HG02885 (cell line): ENCODE measurements around the gene AFAP1L2.
A peak's percentile ranks its signal among the peaks of the same experiment; 100 is the strongest.

Experiments
- ATAC-seq: cut with Tn5 transposase; IDR thresholded peaks from one replicate; pipeline ENCODE4 v1.9.1; 2021; ENCODE audit warnings: mild to moderate bottlenecking; ENCODE audit not compliant: unreplicated experiment, poor library complexity

The AFAP1L2 gene

GRCh38 chr10:114279289-114279688 is 125.0 kb downstream of the AFAP1L2 start:
- ATAC-seq, result no peak

GRCh38 chr10:114278884-114279191 is 125.5 kb downstream of the AFAP1L2 start:
- ATAC-seq, result no peak

DNA sequence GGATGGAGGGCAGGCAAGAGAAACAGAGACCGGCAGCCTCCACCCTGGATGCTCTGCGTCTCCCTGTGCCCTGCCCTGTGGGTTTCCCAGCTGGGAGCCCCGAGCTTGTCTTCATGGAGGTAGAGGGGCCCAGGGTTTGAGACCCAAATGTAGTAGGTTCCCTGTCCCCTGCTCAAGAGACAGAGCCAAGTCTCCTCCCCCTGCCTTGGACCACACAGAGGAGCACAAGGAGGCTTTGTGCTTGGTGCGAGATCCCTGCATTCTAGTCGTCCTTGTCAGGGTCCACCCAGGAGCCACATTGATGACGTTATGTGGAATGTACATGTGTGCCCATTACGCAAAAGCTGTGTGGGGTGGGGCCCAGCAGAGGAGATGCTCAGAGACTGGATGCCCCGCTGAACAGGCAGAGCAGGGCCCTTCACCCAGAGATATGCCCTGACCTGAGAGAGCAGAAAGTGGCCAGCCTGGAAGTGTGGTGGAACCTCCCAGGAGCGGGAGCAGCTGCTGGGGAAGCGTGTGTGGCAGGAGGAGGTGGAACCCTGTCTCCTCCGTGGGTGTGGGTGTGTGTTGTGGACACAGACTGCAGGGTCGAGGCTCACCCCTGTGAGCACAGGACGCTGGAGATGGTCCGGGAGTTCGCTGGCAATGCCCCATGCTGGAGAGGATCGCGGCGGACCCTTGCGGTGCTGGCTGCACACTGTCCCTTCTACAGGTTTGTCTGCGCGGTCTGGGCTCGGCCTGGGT is 126.0 kb downstream of the AFAP1L2 start:
- ATAC-seq, result no peak

DNA sequence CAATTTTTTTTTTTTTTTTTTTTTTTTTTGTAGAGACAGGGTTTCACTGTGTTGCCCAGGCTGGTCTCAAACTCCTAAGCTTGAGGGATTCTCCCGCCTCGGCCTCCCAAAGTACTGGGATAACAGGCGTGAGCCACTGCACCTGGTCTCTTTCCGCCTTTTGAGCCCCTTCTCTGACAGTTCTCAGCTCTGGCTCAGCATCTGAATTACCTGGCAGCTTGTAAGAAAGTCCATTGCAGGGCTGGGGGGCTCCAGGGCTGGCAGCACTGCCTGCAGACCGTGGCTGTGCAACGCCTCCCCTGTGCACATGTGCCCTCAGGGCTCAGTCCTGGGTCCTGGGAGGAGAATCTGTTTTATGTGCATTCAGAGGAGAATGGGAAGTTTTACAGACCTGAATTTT is 127.6 kb downstream of the AFAP1L2 start:
- no peak for ATAC-seq

- ATAC-seq, result no peak
These were observed 128.2 kb downstream of the AFAP1L2 start for GRCh38 chr10:114276066-114276465.

DNA sequence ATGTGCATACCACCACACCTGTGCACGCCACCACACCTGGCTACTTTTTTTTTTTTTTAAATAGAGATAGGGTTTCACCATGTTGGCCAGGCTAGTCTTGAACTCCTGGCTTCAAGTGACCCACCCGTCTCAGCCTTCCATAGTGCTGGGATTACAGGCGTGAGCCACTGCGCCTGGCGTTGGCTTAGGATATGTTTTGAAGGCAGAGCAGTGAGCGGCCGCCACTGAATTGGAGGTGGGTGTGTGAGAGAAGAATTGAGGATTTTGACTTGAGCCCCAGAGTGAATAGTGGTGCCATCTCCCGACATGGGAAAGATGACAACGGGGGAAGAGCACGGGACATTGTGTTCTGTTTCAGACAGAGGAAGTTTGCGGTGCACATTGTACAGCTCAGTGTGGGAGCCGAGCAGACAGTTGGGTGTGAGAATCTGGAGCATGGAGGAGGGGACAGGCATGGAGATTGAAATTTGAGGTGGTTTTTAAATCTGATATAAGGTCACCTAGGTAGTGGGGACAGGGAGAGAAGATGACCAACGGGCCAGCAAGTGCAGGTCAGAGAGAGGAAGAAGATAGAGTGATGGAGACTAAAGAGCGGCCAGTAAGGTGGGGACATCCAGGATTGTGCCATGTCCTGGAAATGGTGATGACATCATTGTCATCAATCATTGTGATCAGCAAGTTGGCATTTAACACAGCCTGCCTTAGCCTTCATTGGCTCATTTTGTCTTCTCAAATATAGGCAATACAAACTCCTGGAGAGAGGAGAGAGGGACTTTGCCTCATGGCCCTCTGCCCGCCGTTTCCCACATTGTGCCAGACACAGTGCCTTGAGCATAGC is 129.5 kb downstream of the AFAP1L2 start:
- no peak for ATAC-seq

DNA sequence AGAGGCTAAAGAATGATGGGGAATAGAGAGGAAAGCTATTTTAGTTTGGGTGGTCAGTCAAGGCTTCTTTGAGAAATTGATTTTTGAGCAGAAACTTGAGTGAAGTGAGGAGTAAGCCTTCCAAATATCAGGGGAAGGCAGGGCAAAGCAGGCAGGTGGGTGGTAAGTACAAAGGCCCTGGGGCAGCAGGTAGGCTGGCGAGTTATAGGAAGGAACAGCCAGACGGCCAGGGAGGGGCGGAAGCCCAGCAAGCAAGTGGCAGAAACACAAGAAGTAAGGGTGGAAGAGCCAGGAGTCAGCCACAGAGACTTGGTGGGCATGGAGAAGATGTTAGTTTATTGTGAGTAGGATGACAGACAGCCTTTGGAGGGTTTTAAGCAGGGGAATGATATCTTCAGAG is 130.4 kb downstream of the AFAP1L2 start:
- no peak for ATAC-seq

DNA sequence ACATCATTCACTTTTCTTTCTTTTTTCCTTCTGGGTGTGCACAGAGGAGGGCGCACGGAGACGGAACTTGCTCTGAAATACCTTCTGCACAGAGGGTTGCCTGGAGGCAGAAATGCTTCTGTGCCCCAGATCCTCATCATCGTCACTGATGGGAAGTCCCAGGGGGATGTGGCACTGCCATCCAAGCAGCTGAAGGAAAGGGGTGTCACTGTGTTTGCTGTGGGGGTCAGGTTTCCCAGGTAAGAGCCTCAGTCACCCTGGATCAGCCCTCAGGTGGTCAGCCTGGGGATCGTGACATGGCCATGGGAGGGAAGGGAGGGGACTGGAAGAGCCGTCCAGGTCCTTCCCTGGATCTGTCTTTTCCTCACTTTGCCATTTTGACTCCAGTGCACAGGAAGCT is 131.6 kb downstream of the AFAP1L2 start:
- ATAC-seq, result no peak

- no peak for ATAC-seq
These were observed 132.5 kb downstream of the AFAP1L2 start for GRCh38 chr10:114271779-114272167.

DNA sequence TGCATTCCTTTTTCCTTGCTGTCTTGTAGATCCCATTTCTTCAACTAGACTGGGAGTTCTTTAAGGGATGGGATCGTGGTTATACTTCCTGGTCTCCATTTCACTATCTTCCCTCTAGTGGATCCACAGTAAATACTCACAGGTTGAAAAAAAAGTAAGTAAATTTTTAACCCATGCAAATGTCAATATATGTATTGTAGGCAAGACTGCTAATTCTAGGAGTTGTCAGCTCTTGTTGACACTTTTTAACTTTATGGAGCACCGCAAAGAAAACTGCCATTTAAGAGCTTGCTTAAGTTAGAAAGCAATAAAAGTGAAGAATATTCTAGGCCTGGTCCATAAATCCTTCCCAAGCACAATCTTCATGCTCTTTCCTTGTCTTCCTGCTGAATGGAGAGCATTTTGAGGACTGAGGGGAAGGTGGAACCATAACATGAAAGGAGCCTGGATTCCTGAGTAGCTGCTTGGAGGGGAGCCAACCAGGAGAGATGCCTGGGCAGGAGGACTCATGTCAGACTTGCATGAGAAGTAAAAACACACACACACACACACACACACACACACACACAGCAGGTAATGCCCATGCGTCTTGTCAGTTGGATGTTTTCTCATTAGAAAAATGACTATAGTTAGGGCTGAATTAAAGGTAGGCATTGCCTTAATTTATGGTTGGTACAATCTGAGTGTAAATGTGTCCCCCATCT is 133.1 kb downstream of the AFAP1L2 start:
- ATAC-seq, result no peak

DNA sequence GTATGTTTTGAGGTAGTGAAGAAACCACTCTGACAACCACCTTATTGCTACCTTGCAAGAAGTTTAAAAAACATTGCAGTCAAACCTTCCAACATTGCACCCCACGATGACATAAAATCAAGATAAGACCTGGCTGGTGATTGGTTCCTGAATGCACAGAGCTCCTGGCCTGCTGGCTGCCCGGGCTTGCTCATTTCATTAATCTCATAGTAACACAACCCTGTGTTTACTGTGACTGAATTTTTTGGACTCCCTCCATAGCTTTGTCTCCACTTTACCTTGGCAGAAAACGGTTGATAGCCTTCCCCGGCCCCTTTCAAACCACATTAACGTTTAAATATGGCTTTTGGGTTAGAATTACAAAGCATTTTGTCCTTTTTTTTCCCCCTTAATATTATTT is 137.8 kb downstream of the AFAP1L2 start:
- ATAC-seq, result no peak

- no peak for ATAC-seq
These were observed 138.8 kb downstream of the AFAP1L2 start for GRCh38 chr10:114265392-114266053.

- no peak for ATAC-seq
These were observed 141.8 kb downstream of the AFAP1L2 start for GRCh38 chr10:114262496-114262895.

DNA sequence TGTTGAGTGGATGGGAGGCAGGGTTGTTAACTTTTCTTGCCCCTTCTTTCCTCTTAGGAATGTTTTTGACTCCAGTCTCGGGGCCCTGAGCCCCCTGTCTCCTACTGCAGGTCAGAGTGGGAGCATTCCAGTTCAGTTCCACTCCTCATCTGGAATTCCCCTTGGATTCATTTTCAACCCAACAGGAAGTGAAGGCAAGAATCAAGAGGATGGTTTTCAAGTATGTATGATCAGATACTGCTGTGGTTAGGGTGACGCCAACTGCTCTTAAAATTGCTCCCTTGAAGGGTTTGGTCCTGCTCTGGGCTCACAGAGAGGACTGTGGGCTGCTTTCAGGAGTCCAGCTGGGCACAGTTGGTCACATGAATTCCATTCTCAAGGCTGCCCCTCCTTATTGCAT is 143.2 kb downstream of the AFAP1L2 start:
- peak; percentile 48 for ATAC-seq

- no peak for ATAC-seq
These were observed 143.9 kb downstream of the AFAP1L2 start for GRCh38 chr10:114260366-114260765.

DNA sequence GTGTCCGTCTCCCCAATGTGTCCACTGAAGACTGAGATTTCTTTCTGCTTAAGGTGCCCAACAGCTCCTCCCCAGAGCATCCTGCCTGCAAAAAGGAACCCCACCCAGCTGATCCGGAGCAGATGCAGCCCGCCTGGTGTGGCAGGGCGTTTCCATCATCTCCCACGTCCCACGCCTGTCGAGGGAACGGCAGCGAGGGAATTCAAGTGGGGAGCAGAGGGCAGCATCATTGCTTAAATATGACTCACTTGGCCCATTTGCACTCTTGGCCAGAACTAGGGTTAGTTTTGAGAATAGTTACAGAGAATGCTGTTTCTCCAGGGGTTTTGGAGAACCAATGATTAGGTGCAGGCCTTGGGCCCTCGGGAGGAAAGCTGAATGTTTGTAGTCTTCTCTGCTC is 144.5 kb downstream of the AFAP1L2 start:
- no peak for ATAC-seq

DNA sequence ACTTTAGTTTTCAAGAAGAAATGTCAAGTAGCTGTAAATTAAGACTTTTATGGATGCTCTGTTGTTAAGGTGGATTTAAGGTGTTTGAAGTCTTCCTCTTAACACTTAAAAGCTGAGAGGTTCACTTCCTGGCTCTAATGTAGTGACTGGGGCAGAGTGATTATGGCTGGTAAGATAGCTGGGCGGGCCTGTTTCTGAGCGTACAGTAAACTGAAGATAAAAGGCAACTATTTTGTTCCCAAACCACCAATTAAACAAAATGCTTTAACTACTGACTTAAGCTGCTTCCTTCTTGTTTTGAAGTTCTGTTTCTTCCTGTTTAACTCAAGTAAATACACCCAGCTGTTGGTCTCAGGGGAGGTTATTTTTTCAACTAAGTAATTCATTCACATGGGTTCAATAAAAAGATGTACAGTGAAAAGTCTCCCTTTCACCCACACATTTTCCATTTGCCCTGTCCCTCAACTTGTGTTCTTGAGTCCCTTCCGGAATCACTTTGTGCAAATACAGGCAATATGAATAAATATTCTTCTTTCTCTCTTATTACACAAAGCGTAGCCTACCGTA is 145.9 kb downstream of the AFAP1L2 start:
- ATAC-seq, result no peak

GRCh38 chr10:114257498-114257897 is 146.8 kb downstream of the AFAP1L2 start:
- ATAC-seq, result no peak

DNA sequence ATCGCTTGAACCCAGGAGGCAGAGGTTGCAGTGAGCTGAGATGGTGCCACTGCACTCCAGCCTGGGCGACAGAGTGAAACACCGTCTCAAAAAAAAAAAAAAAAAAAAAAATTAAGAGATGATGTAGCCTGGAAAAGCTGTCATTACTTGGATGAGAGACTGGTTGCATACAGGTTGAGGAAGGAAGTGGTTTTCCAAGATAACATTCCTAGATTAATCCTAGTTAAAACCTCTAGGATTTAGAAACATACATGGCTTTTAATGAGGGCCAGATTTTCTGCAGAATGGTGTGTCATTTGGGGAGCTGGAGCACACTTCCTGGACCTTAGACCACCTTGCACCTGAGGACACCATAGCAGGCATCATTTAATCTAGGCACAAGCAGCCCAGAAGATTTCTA is 147.5 kb downstream of the AFAP1L2 start:
- ATAC-seq, result no peak

GRCh38 chr10:114256008-114256765 is 148.1 kb downstream of the AFAP1L2 start:
- no peak for ATAC-seq
